ENCODE measurements around the gene LHX1. TPM values are rescaled to one million over a fixed set of nuclear protein-coding genes. Genes with fewer than 3 reads are reported as not detected.

The LHX1 gene
- total and polyA plus RNA-seq, 4 donors = not detected

DNA sequence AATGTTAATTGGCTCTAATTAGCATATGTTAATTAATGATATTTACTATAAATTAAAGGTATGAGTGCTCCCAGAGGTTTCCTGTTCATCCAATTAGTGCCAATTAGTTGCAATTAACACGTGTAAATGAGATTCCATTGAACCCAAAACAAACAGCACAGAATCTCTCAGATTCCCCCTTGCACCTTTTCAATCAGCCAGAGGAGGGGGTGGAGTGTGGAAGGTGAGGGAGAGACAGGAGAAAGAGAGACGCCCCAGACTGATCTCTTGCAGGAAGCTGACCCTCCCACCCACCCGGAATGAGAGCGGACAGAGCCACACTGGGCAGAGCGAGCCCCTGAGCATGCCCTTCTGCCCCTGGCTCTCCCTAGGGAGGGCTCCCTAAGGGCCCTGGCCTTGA lies 24.1 kb upstream of the LHX1 start:
- H3K36me3 ChIP-seq (ENCODE audit: control insufficient read depth in 4 of 4, insufficient read depth in 4 of 4, low read length in 4 of 4) = no peaks in the 10 kb centered on the region
- H3K27ac ChIP-seq (ENCODE audit: low read depth in 1 of 2, low read length in 1 of 2) = no peak overlapping the region
- 37 to 51% methylated on average over 5 of the region's 5 CpGs for WGBS, 2 donors
- no peak overlapping the region for H3K4me3 ChIP-seq
- ATAC-seq (ENCODE audit: insufficient read depth, low FRiP score) (no peak), DNase-seq (no peak)
- H3K9ac ChIP-seq (ENCODE audit: insufficient read depth in 1 of 2, low read length in 2 of 2) = no peak overlapping the region
- peaks cover 0 to 4% (median 0%) of the 10 kb centered on the region in 4 donors for H3K9me3 ChIP-seq (ENCODE audit: control insufficient read depth in 4 of 4, insufficient read depth in 3 of 4, low read length in 3 of 4)
- H3K4me1 ChIP-seq (ENCODE audit: control insufficient read depth in 5 of 5, insufficient read depth in 5 of 5, low read length in 5 of 5) = peaks cover 0 to 1% (median 0%) of the 10 kb centered on the region in 5 donors
- TF ChIP-seq, protein P1, sequence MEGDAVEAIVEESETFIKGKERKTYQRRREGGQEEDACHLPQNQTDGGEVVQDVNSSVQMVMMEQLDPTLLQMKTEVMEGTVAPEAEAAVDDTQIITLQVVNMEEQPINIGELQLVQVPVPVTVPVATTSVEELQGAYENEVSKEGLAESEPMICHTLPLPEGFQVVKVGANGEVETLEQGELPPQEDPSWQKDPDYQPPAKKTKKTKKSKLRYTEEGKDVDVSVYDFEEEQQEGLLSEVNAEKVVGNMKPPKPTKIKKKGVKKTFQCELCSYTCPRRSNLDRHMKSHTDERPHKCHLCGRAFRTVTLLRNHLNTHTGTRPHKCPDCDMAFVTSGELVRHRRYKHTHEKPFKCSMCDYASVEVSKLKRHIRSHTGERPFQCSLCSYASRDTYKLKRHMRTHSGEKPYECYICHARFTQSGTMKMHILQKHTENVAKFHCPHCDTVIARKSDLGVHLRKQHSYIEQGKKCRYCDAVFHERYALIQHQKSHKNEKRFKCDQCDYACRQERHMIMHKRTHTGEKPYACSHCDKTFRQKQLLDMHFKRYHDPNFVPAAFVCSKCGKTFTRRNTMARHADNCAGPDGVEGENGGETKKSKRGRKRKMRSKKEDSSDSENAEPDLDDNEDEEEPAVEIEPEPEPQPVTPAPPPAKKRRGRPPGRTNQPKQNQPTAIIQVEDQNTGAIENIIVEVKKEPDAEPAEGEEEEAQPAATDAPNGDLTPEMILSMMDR (IDR thresholded peaks at IDR 0.05; ENCODE audit: control extremely low read depth, extremely low read depth) = no peak
- H3K27me3 ChIP-seq (ENCODE audit: control insufficient read depth in 3 of 3, insufficient read depth in 3 of 3, low read length in 2 of 3) = peaks cover 0 to 17% (median 6%) of the 10 kb centered on the region in 3 donors

GRCh38 chr17:36918211-36918691 lies 19.0 kb upstream of the LHX1 start:
- no peak overlapping the region for H3K27ac ChIP-seq (ENCODE audit: low read depth in 1 of 2, low read length in 1 of 2)
- H3K36me3 ChIP-seq (ENCODE audit: control insufficient read depth in 4 of 4, insufficient read depth in 4 of 4, low read length in 4 of 4) = no peaks in the 10 kb centered on the region
- peaks cover 0 to 11% (median 0%) of the 10 kb centered on the region in 5 donors for H3K4me1 ChIP-seq (ENCODE audit: control insufficient read depth in 5 of 5, insufficient read depth in 5 of 5, low read length in 5 of 5)
- ATAC-seq (ENCODE audit: insufficient read depth, low FRiP score) (no peak), DNase-seq (no peak)
- H3K4me3 ChIP-seq = no peak overlapping the region
- no peak overlapping the region for H3K9ac ChIP-seq (ENCODE audit: insufficient read depth in 1 of 2, low read length in 2 of 2)
- peaks cover 2 to 14% (median 9%) of the 10 kb centered on the region in 3 donors for H3K27me3 ChIP-seq (ENCODE audit: control insufficient read depth in 3 of 3, insufficient read depth in 3 of 3, low read length in 2 of 3)
- TF ChIP-seq, protein P1 (IDR thresholded peaks at IDR 0.05; ENCODE audit: control extremely low read depth, extremely low read depth) = no peak
- H3K9me3 ChIP-seq (ENCODE audit: control insufficient read depth in 4 of 4, insufficient read depth in 3 of 4, low read length in 3 of 4) = peaks cover 0 to 2% (median 0%) of the 10 kb centered on the region in 4 donors
- whole genome bisulfite sequencing, 2 donors = 30 to 51% methylated on average over 3 of the region's 3 CpGs

GRCh38 chr17:36919407-36919968 lies 17.8 kb upstream of the LHX1 start:
- WGBS, 2 donors = 71 to 80% methylated on average over 7 of the region's 7 CpGs
- Histone ChIP-seq H3K4me1 (ENCODE audit: control insufficient read depth in 5 of 5, insufficient read depth in 5 of 5, low read length in 5 of 5) (peaks cover 0 to 11% (median 0%) of the 10 kb centered on the region in 5 donors), H3K36me3 (ENCODE audit: control insufficient read depth in 4 of 4, insufficient read depth in 4 of 4, low read length in 4 of 4) (no peaks in the 10 kb centered on the region), H3K9ac (ENCODE audit: insufficient read depth in 1 of 2, low read length in 2 of 2) (no peak overlapping the region), H3K9me3 (ENCODE audit: control insufficient read depth in 4 of 4, insufficient read depth in 3 of 4, low read length in 3 of 4) (peaks cover 0 to 2% (median 0%) of the 10 kb centered on the region in 4 donors), H3K4me3 (no peak overlapping the region), H3K27ac (ENCODE audit: low read depth in 1 of 2, low read length in 1 of 2) (no peak overlapping the region), H3K27me3 (ENCODE audit: control insufficient read depth in 3 of 3, insufficient read depth in 3 of 3, low read length in 2 of 3) (peaks cover 2 to 17% (median 9%) of the 10 kb centered on the region in 3 donors)
- TF ChIP-seq, protein P1 (IDR thresholded peaks at IDR 0.05; ENCODE audit: control extremely low read depth, extremely low read depth) = no peak
- ATAC-seq (ENCODE audit: insufficient read depth, low FRiP score) = no peak
- no peak for DNase-seq
